NT2/D1 (cell line): ENCODE data around the gene TRIM46.

Experiments used
- YY1 ChIP-seq: IDR thresholded peaks from 2 replicates; pipeline ENCODE4 v1.6.1; 2011; ENCODE audit not compliant: insufficient read length, insufficient read depth
- ZNF274 ChIP-seq: IDR thresholded peaks from 2 replicates; pipeline ENCODE4 v1.6.1; 2011; ENCODE audit warnings: mild to moderate bottlenecking, low read depth, low read length

DNA sequence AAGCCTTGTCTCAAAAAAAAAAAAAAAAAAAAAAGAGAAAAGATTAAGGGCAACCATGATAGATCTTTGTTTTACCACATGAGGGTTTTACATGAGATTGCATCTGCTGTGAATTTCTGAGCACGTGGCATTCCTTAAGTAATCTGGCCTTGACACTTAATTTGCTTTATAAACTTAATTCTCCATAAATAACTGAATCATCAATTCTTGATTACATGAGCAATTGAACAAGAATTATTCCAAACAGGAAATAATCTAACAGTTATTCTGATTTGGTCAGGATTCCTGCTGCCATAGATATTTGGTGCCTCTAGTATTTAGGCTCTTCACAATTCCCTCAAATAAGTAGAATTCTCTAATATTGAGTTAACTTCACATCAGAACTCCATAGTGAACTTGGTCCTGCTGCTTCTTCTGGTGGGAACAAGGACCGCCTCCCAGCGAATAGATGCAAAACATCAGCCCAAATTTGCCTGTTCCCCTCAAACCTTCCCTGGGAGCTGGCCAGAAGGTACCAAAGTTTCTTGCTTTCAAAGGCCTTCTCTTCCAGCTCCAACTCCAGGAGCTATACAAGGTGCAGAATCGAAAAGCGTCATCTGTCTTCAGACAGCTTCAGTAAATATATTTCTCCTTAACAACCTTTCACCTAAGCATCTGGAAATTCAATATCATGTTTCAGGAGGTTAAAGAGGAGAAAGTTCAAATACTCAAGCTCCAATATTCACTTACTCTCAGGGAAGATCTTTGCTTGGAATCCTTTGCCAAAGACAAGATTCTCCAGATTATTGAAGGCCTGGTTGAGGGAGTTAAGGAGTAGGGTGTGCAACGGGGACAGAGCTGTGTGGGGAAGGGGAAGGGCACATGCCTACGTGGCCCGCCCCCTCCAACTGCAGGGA is 1.6 kb upstream of the TRIM46 start:
- TF ChIP-seq YY1 (no peak), ZNF274 (no peak)
